GM08714 (cell line): Measurements from ENCODE around the gene RNF130.
"Not testable (repeated sequence)": the region's sequence is repeated elsewhere in the genome, so short reads cannot be mapped to it uniquely, and the experiment has no call there.

ENCODE experiments used
- H3K4me3 ChIP-seq: fragments of 200-500 bp; sonication (Bioruptor generic); 2 replicates; pipeline ENCODE4 v1.5.1; 2014; ENCODE audit warnings: mild to moderate bottlenecking, low read length, inconsistent platforms
- ZNF274 ChIP-seq: IDR thresholded peaks from 2 replicates; pipeline ENCODE4 v1.6.1; 2012; ENCODE audit warnings: mild to moderate bottlenecking, low read depth, low read length

Gene RNF130

DNA sequence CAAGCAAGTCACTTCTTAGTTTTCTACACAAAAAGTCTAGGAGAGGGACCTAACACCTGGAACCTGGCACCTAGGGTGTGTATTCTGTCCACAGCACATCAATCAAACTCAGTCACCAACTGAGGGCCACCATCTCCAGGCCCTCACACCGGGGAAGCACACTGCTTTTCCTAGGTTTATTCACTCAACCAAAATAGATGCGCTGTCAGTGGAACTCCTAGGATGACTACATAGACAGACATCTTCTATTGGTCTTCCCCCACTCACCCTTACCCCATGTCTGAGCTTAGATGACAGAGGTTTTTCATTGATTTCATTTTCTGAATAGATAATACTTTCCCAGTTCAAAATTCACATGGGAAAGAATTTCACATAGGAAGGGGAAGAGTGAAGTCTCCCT is 59.2 kb downstream of the RNF130 start:
- TF ChIP-seq ZNF274, result no peak

DNA sequence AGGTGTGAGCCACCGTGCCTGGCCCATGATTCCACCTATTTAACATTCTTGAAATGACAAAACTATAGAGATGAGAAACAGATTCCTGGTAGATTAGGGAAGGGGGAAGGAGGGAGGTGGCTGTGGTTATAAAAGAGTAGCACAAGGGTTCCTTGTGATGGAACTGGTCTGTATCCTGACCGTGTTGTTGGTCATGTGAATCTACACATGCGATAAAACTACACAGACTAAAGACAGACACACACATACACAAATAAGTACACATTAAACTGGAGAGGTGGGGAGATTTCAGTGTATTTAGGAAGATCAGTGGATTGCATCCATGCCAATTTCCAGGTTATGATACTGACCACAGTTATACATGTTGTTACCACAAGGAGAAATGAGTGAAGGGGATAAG is 60.9 kb downstream of the RNF130 start:
- H3K4me3 ChIP-seq, result no peak overlapping the region
- no peak for TF ChIP-seq ZNF274

More for the DNA sequence above, 59.2 kb downstream of the RNF130 start:
- H3K4me3 ChIP-seq, result no peak overlapping the region

DNA sequence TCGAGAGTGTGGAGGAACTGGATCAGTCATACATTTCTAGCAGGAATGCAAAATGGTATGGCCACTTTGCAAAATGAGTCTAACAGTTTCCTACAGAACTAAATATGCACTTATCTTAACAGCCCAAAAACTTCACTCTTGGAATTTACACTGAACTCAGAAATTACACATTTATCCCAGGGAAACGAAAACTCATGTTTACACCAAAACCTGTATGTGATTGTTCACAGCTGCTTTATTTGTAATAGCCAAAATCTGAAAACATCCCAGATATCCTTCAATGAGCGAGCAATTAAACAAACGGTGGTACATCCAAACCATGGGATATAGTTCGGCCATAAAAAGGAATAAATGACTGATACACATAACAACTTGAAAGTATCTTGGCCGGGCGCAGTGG is 62.0 kb downstream of the RNF130 start:
- H3K4me3 ChIP-seq, result no peak overlapping the region
- TF ChIP-seq ZNF274, result no peak

DNA sequence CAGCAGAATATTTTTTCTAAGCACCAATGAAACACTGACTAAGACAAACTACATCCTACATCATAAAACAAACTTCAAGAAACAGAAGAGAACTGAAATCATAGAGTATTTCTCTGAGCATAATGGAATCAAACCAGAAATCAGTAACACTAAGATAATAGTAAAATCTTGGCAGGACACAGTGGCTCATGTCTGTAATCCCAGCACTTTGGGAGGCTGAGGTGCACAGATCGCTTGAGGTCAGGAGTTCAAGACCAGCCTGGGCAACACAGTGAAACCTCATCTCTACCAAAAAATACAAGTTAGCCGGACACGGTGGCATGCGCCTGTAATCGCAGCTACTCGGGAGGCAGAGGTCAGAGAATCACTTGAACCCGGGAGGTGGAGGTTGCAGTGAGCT is 63.1 kb downstream of the RNF130 start:
- TF ChIP-seq ZNF274, result no peak
- no peak overlapping the region for H3K4me3 ChIP-seq

DNA sequence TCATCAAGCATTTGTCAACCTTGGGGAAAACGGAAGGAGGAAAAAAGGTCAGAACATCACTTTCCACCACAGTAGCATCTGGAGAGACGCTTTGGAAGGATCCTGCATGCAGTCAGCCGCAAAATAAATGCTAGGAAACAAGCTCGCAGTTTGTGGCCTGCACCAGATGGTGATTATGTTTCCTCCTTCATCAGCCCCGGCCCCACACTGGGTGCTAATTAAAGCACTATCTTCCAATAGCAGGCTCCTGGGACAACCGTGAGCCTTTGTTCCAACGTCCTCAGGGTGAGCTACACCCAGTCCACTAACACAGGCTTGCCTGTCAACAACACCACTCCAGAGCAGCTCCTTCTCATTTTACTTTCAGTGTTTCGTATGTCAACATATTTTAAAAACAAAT is 64.0 kb downstream of the RNF130 start:
- no peak for TF ChIP-seq ZNF274
- H3K4me3 ChIP-seq, result no peak overlapping the region

DNA sequence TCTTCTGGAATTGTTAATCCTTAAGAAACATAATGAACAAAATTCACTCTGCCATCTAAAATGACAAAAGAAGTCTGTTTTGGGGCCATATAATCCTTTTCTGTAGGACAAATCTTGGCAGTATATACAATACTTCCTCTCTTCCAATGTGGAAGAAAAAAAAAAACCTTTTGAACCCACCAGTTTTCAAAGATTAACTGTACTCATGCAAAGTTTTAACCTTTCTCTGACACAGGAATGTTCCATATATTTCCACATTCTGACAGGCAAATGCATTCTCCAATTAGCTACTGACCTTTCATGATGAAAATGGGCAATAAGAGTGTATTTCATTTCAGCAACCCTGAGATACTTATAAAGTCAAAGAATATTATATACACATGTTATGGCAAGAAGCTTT is 65.4 kb downstream of the RNF130 start:
- TF ChIP-seq ZNF274, result no peak
- no peak overlapping the region for H3K4me3 ChIP-seq

DNA sequence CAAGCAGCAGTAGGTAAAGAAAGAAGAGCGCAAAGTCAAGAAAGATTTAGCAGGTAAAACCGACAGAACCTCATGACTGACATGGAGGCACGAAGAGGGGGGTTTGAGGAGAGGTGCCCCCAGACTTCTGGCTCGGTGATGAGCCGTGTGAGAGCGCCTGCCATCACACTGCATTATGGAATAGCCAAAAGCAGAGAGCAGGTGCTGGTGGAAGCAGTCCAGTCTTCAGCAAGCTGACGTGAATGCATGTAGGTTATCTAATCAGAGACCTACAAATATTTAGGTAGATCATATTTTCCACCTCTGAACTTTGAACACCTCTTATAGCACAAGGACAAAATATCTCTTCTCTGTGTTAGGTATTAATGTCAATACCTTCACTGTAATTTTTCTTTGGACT is 68.4 kb downstream of the RNF130 start:
- TF ChIP-seq ZNF274, result no peak
- no peak overlapping the region for H3K4me3 ChIP-seq

DNA sequence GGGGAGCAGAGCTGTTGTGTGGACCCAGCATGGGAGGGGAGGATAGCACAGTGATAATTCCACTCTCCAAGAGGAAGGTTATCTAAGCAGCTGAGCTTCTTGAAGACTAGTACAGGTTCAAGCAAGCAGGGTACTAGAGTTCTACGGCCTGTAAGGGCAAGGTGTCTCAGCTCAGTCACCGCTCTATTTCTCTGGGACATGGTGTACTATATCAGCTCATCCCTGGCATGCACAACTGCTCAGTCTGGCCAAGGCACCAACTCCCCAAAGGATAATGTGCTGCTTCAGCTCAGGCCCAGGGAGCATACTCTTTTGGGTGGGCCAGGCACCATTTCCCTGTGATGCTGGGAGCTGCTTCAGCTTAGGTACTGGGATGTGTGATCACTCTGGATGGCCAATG is 69.8 kb downstream of the RNF130 start:
- no peak overlapping the region for H3K4me3 ChIP-seq
- no peak for TF ChIP-seq ZNF274

DNA sequence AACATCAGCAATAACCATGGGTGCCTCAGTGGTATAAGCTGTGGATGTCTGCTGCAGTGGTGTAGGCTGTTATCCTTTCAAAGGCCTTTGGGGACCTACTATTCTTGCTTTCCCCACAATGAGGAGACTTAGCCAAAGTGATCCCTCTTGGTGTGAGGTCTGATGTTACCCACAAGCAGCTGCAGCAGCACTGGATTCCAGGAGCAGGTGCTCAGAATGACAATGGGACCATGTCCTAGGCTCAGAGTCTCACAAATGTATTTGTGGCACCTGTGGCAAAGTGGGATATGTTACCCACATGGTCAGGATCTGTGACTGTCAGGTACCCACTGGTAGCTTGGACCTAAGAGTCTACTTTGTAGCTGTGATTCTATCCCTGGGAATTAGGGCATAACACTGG is 70.4 kb downstream of the RNF130 start:
- TF ChIP-seq ZNF274, result no peak
- H3K4me3 ChIP-seq, result no peak overlapping the region

DNA sequence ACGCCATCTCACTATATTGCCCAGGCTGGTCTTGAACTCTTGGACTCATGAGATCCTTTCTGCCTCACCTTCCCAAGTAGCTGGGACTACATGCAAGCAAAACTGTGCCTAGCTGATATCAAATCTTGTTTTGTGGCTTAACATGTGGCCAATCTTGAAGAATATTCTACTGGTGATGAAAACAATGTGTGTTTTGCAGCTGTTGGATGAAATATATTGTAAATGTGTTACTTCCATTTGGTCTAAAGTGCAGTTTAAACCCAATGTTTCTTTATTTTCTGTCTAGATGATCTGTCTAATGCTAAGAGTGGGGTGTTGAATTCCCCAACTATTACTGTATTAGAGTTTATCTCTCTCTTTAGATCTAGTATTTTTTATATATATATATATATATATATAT is 73.1 kb downstream of the RNF130 start:
- no peak for TF ChIP-seq ZNF274
- H3K4me3 ChIP-seq, result no peak overlapping the region

DNA sequence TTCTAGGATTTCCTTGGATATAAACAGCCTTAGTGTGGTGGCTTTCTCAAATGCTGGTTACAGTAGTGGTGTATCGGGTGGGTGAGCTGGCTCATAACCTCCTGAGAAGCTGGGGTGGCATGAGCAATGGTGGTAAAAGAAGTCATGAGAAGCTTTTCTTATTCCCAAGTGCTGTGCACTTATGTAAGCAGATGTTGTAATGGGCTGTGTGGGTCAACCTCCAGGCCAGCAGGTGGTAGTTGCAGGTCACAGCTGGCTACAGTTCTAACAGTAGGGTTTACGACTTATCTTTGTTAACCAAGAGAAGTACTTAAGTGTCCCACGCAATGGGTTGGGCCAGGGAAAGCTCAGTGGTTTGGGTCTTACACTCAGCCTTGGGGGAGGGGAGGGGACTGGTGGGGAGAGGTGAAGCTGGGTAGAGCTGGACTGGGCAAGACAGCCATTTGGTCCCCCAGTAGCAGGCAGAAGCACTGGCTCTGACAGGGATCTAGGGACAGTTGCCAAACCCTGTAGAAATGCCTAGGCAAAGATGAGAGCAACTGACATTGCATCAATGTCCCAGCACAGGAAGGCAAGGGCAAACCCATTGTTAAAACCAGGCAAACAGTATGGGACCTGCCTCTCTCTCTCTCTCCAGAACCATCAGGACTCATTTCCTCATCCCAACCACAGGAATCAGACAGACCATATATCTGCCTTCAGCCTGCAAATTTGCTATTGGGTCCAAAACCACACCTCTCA is 76.8 kb downstream of the RNF130 start:
- H3K4me3 ChIP-seq, result no peak overlapping the region
- TF ChIP-seq ZNF274, result no peak

DNA sequence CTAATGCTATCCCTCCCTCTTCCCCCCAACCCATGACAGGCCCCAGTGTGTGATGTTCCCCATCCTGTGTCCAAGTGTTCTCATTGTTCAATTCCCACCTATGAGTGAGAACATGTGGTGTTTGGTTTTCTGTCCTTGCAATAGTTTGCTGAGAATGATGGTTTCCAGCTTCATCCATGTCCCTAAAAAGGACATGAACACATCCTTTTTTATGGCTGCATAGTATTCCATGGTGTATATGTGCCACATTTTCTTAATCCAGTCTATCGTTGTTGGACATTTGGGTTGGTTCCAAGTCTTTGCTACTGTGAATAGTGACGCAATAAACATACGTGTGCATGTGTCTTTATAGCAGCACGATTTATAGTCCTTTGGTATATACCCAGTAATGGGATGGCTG is 78.7 kb downstream of the RNF130 start:
- not testable (repeated sequence) for H3K4me3 ChIP-seq

DNA sequence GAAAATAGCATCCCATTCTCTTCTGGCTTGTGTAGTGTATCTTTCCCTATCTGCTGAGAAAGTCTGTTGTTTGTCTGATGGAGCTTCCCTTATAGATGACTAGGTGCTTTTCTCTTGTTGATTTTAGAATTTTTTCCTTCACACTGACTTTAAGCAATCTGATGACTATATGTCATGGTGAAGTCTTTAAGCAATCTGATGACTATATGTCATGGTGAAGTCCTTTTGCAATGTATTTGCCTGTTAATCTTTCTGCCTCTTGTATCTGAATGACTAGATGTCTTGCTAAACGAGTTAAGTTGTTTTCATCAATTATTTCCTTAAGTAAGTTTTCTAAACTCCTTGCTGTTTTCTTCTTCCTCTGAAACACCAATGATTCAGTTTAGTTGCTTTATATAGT is 80.5 kb downstream of the RNF130 start:
- no peak for TF ChIP-seq ZNF274
- no peak overlapping the region for H3K4me3 ChIP-seq

DNA sequence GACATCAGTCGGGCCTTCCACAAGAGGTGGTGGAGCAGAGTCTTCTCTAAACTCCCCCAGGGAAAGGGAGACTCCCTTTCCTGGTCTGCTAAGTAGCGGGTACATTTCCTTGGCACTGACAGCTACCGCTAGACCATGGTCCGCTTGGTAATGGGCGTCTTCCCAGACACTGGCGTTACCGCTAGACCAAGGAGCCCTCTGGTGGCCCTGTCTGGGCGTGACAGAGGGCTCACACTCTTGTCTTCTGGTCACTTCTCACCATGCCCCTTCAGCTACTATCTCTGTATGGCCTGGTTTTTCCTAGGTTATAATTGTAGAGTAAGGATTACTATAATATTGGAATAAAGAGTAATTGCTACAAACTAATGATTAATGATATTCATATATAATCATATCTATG is 81.0 kb downstream of the RNF130 start:
- H3K4me3 ChIP-seq, result not testable (repeated sequence)

DNA sequence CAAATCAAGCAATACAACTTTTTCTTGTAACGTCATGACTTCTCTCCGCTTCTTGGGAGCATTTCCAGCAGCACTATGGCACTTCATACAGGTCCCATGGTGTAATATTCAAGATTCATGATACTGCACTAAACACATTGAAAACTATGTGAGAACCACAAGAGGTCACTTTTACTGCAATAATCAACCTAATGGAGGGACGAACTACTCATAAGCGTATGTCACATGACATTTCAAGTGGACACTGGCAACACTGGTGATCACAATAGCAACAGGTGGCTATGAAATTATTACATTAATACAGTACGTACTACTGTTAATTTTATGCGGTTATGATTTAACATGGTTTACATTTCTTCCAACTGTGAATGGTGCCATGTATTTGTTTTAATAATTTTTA is 85.2 kb downstream of the RNF130 start:
- H3K4me3 ChIP-seq, result no peak overlapping the region
- no peak for TF ChIP-seq ZNF274

DNA sequence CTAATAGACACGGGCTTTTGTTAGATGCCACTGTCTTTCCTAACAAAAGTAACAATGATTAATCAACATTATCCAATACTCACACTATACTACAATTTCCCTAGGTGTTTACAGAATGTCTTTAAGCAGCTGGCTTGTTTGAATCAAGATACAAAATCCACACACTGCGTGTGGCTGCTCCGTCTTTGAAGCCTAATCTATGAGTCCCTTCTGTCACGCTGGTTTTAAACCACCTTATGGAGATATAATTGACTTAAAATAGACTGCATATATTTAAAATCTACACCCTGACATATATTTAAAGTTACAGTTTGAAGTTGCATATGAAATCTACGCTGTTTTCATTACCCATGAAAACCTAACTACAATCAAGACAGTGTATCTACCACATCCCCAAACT is 89.9 kb downstream of the RNF130 start:
- H3K4me3 ChIP-seq, result no peak overlapping the region
- TF ChIP-seq ZNF274, result no peak
